NCI-H2196 treated with DMSO at 0.1 percent for 48 hours (cell line): ENCODE data around the gene MEP1A.
A peak's percentile ranks its signal among the peaks of the same experiment; 100 is the strongest.

Source experiments
- DNase-seq: peaks from one replicate; lab custom pipeline; 2025; ENCODE audit not compliant: unreplicated experiment; lab: John Stamatoyannopoulos, UW

The MEP1A gene

GRCh38 chr6:46776070-46776712, 17.0 kb upstream of the MEP1A start:
- no peak for DNase-seq

GRCh38 chr6:46777476-46778346, 15.5 kb upstream of the MEP1A start:
- no peak for DNase-seq

- peak; percentile 6 for DNase-seq
Measured at GRCh38 chr6:46781478-46782378, 11.5 kb upstream of the MEP1A start.

- DNase-seq: no peak
Measured at GRCh38 chr6:46784535-46784934, 8.7 kb upstream of the MEP1A start.

GRCh38 chr6:46787871-46788540, 5.2 kb upstream of the MEP1A start:
- no peak for DNase-seq

- DNase-seq: no peak
Measured at GRCh38 chr6:46788791-46789190, 4.4 kb upstream of the MEP1A start.

- DNase-seq: no peak
Measured at GRCh38 chr6:46789434-46790354, 3.5 kb upstream of the MEP1A start.

GRCh38 chr6:46790355-46790874, 2.8 kb upstream of the MEP1A start:
- no peak for DNase-seq

GRCh38 chr6:46792635-46793034, 554 bp upstream of the MEP1A start:
- no peak for DNase-seq

GRCh38 chr6:46794068-46794467, 879 bp downstream of the MEP1A start:
- DNase-seq: no peak

GRCh38 chr6:46795816-46796215, 2.6 kb downstream of the MEP1A start:
- DNase-seq: no peak

- no peak for DNase-seq
Measured at GRCh38 chr6:46796848-46797580, 3.8 kb downstream of the MEP1A start.

GRCh38 chr6:46799657-46800056, 6.5 kb downstream of the MEP1A start:
- DNase-seq: no peak

GRCh38 chr6:46808806-46809205, 15.6 kb downstream of the MEP1A start:
- DNase-seq: no peak

- no peak for DNase-seq
Measured at GRCh38 chr6:46815130-46815529, 21.9 kb downstream of the MEP1A start.

- no peak for DNase-seq
Measured at GRCh38 chr6:46816626-46817025, 23.4 kb downstream of the MEP1A start.

GRCh38 chr6:46819561-46819960, 26.4 kb downstream of the MEP1A start:
- no peak for DNase-seq

GRCh38 chr6:46821458-46821881, 28.3 kb downstream of the MEP1A start:
- DNase-seq: no peak

- no peak for DNase-seq
Measured at GRCh38 chr6:46828939-46829338, 35.8 kb downstream of the MEP1A start.
